Measurements from ENCODE around the gene CRTC1.

Gene CRTC1

DNA sequence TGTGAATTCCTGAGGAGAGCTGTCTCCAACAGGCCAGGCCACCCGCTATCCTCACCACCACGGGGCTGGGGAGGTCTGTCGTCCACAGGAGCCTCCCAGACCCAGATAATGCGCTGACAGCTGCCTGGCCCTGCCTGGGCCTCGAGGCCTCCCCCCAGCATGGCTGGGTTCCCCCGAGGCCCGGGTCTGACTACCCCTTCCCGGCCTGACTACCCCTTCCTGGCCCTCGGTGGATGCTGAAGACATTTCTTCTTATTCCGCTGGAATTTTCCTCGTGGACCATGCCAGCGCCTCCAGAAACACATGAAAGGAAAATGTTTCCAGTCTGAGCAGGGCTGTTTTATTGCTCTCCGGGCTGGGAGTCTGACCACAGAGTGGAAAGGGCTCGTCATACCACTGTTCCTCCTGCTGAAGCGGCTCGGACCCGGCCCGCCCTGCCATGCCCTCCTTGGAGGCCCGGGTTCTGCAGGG, 124.4 kb downstream of the CRTC1 start:
- no peak for TF ChIP-seq GATA3 (IDR thresholded peaks at IDR 0.05; ENCODE audit: low read depth, low read length)

GRCh38 chr19:18809149-18809868, 125.8 kb downstream of the CRTC1 start:
- TF ChIP-seq GATA2 (IDR thresholded peaks at IDR 0.05; ENCODE audit: low read depth, low read length) (no peak), GATA3 (IDR thresholded peaks at IDR 0.05; ENCODE audit: low read depth, low read length) (no peak)

- TF ChIP-seq GATA3 (IDR thresholded peaks at IDR 0.05; ENCODE audit: low read depth, low read length) (no peak), GATA2 (IDR thresholded peaks at IDR 0.05; ENCODE audit: low read depth, low read length) (no peak)
Measured at GRCh38 chr19:18814063-18814462, 130.6 kb downstream of the CRTC1 start.

DNA sequence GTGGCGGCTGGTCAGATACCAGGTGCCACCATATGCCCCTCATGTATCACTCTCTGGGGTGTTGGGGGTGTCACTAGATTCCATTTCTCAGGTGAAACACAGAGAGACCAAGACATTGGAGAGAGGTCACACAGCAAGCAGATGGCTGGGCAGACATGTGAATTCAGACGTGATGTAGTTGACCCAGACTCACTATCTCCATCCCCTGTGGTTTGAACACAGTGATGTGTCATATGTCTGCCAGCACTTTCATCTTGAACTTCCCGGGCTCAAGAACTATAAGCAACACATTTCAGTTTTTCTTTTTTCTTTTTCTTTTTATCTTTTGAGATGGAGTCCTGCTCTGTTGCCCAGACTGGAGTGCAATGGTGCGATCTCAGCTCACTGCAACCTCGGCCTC, 132.2 kb downstream of the CRTC1 start:
- TF ChIP-seq GATA3 (IDR thresholded peaks at IDR 0.05; ENCODE audit: low read depth, low read length): no peak

DNA sequence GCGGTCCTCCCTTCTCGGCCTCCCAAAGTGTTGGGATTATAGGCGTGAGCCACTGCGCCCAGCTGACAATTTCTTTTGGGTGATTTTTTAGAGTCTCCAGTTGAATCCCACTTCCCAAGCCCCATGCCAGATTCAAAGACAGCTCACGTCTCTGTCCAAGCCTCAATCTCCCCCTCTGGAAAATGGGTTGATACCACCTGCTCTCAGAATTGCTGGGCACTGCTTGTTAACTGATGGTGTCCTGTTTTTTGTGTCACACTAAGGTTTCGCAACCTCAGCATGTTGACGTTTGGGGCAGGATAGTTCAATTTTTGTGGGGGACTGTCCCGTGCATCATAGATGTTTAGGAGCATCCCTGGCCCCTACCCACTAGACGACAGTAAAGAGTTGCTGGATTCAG, 134.1 kb downstream of the CRTC1 start:
- TF ChIP-seq GATA2 (IDR thresholded peaks at IDR 0.05; ENCODE audit: low read depth, low read length) (no peak), GATA3 (IDR thresholded peaks at IDR 0.05; ENCODE audit: low read depth, low read length) (no peak)

DNA sequence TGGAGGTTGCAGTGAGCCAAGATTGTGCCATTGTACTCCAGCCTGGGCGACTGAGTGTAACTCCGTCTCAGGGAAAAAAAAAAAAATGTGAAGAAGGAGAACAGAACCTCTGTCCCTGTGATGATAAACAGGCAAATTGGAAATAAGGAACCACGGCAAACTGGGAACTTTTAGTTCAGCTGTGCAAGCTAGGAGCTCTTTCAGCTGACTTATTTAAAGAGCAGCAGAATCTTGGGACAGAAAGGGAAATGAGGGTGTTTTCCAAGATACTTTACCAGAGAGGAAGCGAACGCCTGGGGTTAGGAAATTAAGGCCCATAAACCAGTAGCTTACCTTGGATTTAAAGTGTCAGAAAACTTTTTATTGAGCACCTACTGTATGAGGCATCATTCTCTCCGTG, 145.3 kb downstream of the CRTC1 start:
- no peak for TF ChIP-seq GATA3 (IDR thresholded peaks at IDR 0.05; ENCODE audit: low read depth, low read length)
- no peak for TF ChIP-seq GATA2 (IDR thresholded peaks at IDR 0.05; ENCODE audit: low read depth, low read length)

GRCh38 chr19:18830488-18830887, 147.0 kb downstream of the CRTC1 start:
- TF ChIP-seq GATA2 (IDR thresholded peaks at IDR 0.05; ENCODE audit: low read depth, low read length): no peak
- no peak for TF ChIP-seq GATA3 (IDR thresholded peaks at IDR 0.05; ENCODE audit: low read depth, low read length)

DNA sequence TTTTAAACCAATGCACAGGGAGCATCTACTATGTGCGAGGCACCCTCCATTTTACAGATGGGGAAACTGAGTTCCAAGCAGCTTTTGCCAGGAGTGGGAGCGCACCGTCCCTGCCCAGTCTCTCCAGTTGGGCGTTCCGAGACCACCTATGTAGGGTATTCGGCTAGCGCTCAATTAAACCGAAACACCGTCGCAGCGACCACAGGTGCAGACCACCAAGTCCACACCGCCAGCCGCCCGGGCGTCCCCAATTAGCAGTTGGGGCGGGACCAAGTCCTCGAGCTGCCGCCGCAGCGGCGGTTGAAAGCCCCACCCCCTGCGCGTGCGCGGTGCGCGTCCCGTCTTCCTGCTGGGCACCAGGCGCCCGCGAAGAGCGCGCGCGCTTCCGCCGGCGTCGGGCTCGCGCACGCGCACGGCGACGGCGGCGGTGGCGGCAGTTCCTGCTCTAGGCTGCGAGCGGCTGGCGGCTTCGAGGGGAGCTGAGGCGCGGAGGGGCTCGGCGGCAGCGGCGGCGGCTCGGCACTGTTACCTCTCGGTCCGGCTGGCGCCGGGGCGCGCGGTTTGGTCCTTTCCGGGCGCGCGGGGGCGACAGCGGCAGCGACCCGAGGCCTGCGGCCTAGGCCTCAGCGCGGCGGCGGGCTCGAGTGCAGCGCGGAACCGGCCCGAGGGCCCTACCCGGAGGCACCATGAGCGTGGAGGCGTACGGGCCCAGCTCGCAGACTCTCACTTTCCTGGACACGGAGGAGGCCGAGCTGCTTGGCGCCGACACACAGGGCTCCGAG, 148.2 kb downstream of the CRTC1 start, which contains the start of gene UPF1:
Gene UPF1, plus strand, starts transcription at position 436 of the 782 bp plus-strand sequence. Its CDS starts 251 bp downstream, at position 687.
- TF ChIP-seq GATA2 (IDR thresholded peaks at IDR 0.05; ENCODE audit: low read depth, low read length): no peak
- TF ChIP-seq GATA3 (IDR thresholded peaks at IDR 0.05; ENCODE audit: low read depth, low read length): no peak
